Stimulated activated naive CD8-positive, alpha-beta T cell treated with anti-CD3 and anti-CD28 coated beads, Interleukin-15, amount 100 ng/mL, for 72 hours (primary cell): ENCODE results near the gene PEX10.
A peak's percentile ranks its signal among the peaks of the same experiment; 100 is the strongest.

Experiments used
- ATAC-seq: fragments of 150-1000 bp; cut with Tn5 transposase; 2 replicates; pipeline ENCODE4 v1.10.0; 2021; ENCODE audit warnings: mild to moderate bottlenecking, moderate library complexity
- DNase-seq, 2 donors: peaks; one replicate each; pipeline ENCODE4 v3.0.0; 2021 to 2022
- H3K27ac Mint-ChIP-seq, 2 donors: one replicate each; pipeline ENCODE4 v1.8.0; 2022; ENCODE audit warnings: mild to moderate bottlenecking in 2 of 2, mixed read lengths in 2 of 2, moderate library complexity in 2 of 2
- H3K27me3 Mint-ChIP-seq: one replicate; pipeline ENCODE4 v1.8.0; 2022; ENCODE audit warnings: mixed read lengths
- H3K4me1 Mint-ChIP-seq: one replicate; pipeline ENCODE4 v1.8.0; 2022; ENCODE audit warnings: mild to moderate bottlenecking, mixed read lengths
- H3K4me3 Mint-ChIP-seq, 2 donors: one replicate each; pipeline ENCODE4 v1.8.0; 2022; ENCODE audit warnings: mild to moderate bottlenecking in 2 of 2, mixed read lengths in 2 of 2, moderate library complexity in 1 of 2
- H3K9me3 Mint-ChIP-seq, 2 donors: one replicate each; pipeline ENCODE4 v1.8.0; 2022; ENCODE audit warnings: mixed read lengths in 2 of 2

The PEX10 gene

GRCh38 chr1:2393471-2393877 is 18.9 kb downstream of the PEX10 start:
- no peak for ATAC-seq
- Mint-ChIP-seq H3K27me3 (no peaks in the 10 kb centered on the region), H3K9me3 (no peaks in the 10 kb centered on the region), H3K4me3 (peak overlapping the region; percentile 83 to 86), H3K4me1 (peaks cover 54% of the 10 kb centered on the region), H3K27ac (peak overlapping the region; percentile 14 to 93)
- no peak for DNase-seq

GRCh38 chr1:2392686-2393085 is 19.7 kb downstream of the PEX10 start:
- Mint-ChIP-seq H3K27ac (peak overlapping the region; percentile 93 to 96), H3K4me3 (peak overlapping the region; percentile 83 to 86), H3K4me1 (peaks cover 54% of the 10 kb centered on the region), H3K9me3 (no peaks in the 10 kb centered on the region), H3K27me3 (no peaks in the 10 kb centered on the region)
- no peak for DNase-seq
- no peak for ATAC-seq

- peak overlapping the region; percentile 84 to 86 for H3K4me3 Mint-ChIP-seq
- H3K4me1 Mint-ChIP-seq = peaks cover 52% of the 10 kb centered on the region
- ATAC-seq = peak; percentile 41
Observed at GRCh38 chr1:2391931-2392509, 20.3 kb downstream of the PEX10 start.

GRCh38 chr1:2391041-2391930 is 21.1 kb downstream of the PEX10 start, which contains the start of the genes MORN1 and RER1:
Gene MORN1 (minus strand): TSS chr1:2391554. CDS start chr1:2391533, 21 bp downstream.
Gene RER1 (plus strand): TSS chr1:2391841. CDS start chr1:2395791, 3,950 bp downstream.
- peak; percentile 98 for ATAC-seq
- Mint-ChIP-seq H3K4me3 (peak within 1 kb of the TSS; percentile 84 to 86), H3K4me1 (peaks cover 45% of the 10 kb centered on the region), H3K9me3 (no peaks in the 10 kb centered on the region), H3K27ac (peak within 1 kb of the TSS; percentile 95 to 96), H3K27me3 (no peaks in the 10 kb centered on the region)
- peak; percentile 99 for DNase-seq

More at GRCh38 chr1:2391931-2392509, 20.3 kb downstream of the PEX10 start:
- Mint-ChIP-seq H3K9me3 (no peaks in the 10 kb centered on the region), H3K27me3 (no peaks in the 10 kb centered on the region), H3K27ac (peak overlapping the region; percentile 95 to 96)
- no peak for DNase-seq

GRCh38 chr1:2389644-2390043 is 22.7 kb downstream of the PEX10 start:
- peak overlapping the region in 1 of 2 donors; percentile 58 for H3K27ac Mint-ChIP-seq
- H3K4me3 Mint-ChIP-seq = peak overlapping the region; percentile 78 to 84
- H3K27me3 Mint-ChIP-seq = no peaks in the 10 kb centered on the region
- H3K9me3 Mint-ChIP-seq = no peaks in the 10 kb centered on the region
- H3K4me1 Mint-ChIP-seq = peaks cover 38% of the 10 kb centered on the region
- DNase-seq = no peak
- ATAC-seq = no peak

- no peak overlapping the region for H3K27ac Mint-ChIP-seq
- no peaks in the 10 kb centered on the region for H3K27me3 Mint-ChIP-seq
- peaks cover 24% of the 10 kb centered on the region for H3K4me1 Mint-ChIP-seq
- no peak overlapping the region for H3K4me3 Mint-ChIP-seq
- no peak for DNase-seq
- no peaks in the 10 kb centered on the region for H3K9me3 Mint-ChIP-seq
- ATAC-seq = no peak
Observed at GRCh38 chr1:2388004-2388913, 24.1 kb downstream of the PEX10 start.

- peaks cover 16% of the 10 kb centered on the region for H3K4me1 Mint-ChIP-seq
- no peaks in the 10 kb centered on the region for H3K27me3 Mint-ChIP-seq
- H3K9me3 Mint-ChIP-seq = no peaks in the 10 kb centered on the region
- ATAC-seq = no peak
- no peak overlapping the region for H3K4me3 Mint-ChIP-seq
- no peak for DNase-seq
- H3K27ac Mint-ChIP-seq = no peak overlapping the region
Observed at GRCh38 chr1:2386636-2387611, 25.4 kb downstream of the PEX10 start.

GRCh38 chr1:2385606-2386280 is 26.6 kb downstream of the PEX10 start:
- no peaks in the 10 kb centered on the region for H3K27me3 Mint-ChIP-seq
- peaks cover 16% of the 10 kb centered on the region for H3K4me1 Mint-ChIP-seq
- DNase-seq (no peak), ATAC-seq (no peak)
- H3K4me3 Mint-ChIP-seq = no peak overlapping the region
- peak overlapping the region in 1 of 2 donors; percentile 71 for H3K27ac Mint-ChIP-seq
- H3K9me3 Mint-ChIP-seq = no peaks in the 10 kb centered on the region

- Mint-ChIP-seq H3K9me3 (no peaks in the 10 kb centered on the region), H3K4me3 (no peak overlapping the region), H3K27me3 (no peaks in the 10 kb centered on the region), H3K4me1 (peaks cover 9% of the 10 kb centered on the region), H3K27ac (no peak overlapping the region)
- no peak for DNase-seq
- ATAC-seq = no peak
Observed at GRCh38 chr1:2384941-2385481, 27.4 kb downstream of the PEX10 start.

- no peak for ATAC-seq
Observed at GRCh38 chr1:2384130-2384860, 28.1 kb downstream of the PEX10 start.

GRCh38 chr1:2383576-2383975 is 28.8 kb downstream of the PEX10 start:
- Mint-ChIP-seq H3K9me3 (no peaks in the 10 kb centered on the region), H3K27ac (no peak overlapping the region), H3K4me1 (peaks cover 4% of the 10 kb centered on the region), H3K4me3 (no peak overlapping the region), H3K27me3 (no peaks in the 10 kb centered on the region)
- ATAC-seq (no peak), DNase-seq (no peak)

More at GRCh38 chr1:2384130-2384860, 28.1 kb downstream of the PEX10 start:
- no peak for DNase-seq
- no peak overlapping the region for H3K27ac Mint-ChIP-seq
- no peak overlapping the region for H3K4me3 Mint-ChIP-seq
- H3K27me3 Mint-ChIP-seq = no peaks in the 10 kb centered on the region
- peaks cover 4% of the 10 kb centered on the region for H3K4me1 Mint-ChIP-seq
- H3K9me3 Mint-ChIP-seq = no peaks in the 10 kb centered on the region

GRCh38 chr1:2382621-2383361 is 29.6 kb downstream of the PEX10 start:
- peaks cover 4% of the 10 kb centered on the region for H3K4me1 Mint-ChIP-seq
- peak; percentile 29 for ATAC-seq
- peak in 1 of 2 donors; percentile 20 for DNase-seq
- H3K27ac Mint-ChIP-seq = no peak overlapping the region
- no peaks in the 10 kb centered on the region for H3K27me3 Mint-ChIP-seq
- no peaks in the 10 kb centered on the region for H3K9me3 Mint-ChIP-seq
- H3K4me3 Mint-ChIP-seq = no peak overlapping the region
